Measurements from ENCODE around the gene RAB3A.

The RAB3A gene

DNA sequence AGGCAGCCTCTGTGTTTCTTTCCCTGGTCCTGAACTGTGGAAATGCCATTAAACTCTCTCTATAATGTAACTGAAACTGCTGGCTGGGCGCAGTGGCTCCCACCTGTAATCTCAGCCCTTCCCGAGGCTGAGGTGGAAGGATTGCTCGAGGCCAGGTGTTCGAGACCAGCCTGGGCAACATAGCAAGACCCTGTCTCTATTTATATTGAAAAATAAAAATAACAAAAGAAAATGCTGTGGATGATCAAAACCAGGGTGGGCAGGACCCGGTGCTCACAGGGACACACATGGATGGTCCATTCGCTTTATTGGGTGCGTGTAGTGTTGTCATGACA, 7.4 kb downstream of the RAB3A start:
- FAIRE-seq = no peak

DNA sequence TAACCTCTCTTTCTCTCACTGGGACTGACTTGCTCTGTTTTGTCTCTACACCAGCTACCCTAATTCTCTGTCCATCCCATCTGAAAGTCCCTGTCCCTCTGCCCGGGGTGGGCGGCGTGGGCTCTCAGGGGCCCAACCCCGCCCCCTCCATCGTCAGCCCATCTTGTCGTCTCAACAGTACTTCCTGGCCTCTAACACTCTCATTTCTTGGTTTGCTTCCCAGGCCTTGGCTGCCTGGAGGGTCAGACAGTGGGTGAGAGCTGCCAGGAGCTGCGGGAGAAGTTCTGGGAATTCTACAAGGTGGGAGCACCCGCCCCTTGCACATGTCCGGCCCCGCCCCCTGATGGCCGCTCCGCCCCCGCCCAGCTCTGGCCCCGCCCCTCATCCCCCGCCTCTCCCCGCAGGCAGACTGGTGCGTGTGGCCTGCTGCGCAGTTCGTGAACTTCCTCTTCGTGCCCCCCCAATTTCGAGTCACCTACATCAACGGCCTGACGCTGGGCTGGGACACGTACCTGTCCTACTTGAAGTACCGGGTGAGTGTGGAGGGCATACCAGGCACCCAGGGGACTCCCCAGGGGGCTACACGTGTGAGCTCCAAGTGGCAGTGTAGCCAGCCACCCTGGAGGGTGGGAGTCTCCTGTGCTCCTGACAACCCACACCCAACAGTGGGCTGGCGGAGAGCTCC, 9.1 kb downstream of the RAB3A start:
- no peak for FAIRE-seq

GRCh38 chr19:18194181-18194530, 9.7 kb downstream of the RAB3A start:
- FAIRE-seq = no peak

GRCh38 chr19:18193388-18194180, 10.3 kb downstream of the RAB3A start:
- FAIRE-seq = no peak

GRCh38 chr19:18192673-18193387, 11.0 kb downstream of the RAB3A start, which contains the start of gene MPV17L2:
Gene MPV17L2 (plus strand): TSS chr19:18193218. CDS start chr19:18193282, 64 bp downstream.
- peak; percentile 100 for FAIRE-seq

- no peak for FAIRE-seq
These were observed 12.2 kb downstream of the RAB3A start for GRCh38 chr19:18191640-18192062.

DNA sequence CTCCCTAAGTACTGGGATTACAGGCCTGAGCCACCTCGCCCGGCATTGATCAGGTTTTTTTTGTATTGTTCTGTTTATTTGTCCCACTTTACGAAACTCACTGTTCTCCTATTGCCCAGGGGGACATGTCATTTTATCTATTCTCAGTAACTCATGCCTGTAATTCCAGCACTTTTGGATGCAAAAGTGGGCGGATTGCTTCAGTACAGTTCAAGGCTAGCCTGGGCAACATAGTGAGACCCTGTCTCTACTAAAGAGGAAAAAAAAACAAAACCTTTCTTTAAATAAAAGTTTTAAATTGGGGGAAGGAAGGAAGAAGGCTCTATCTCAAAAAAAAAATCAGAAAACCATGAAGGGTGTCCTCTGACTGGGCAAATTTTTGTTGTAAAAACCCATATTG, 13.6 kb downstream of the RAB3A start:
- no peak for FAIRE-seq

GRCh38 chr19:18185538-18185937, 18.3 kb downstream of the RAB3A start:
- FAIRE-seq = no peak

- no peak for FAIRE-seq
These were observed 20.3 kb downstream of the RAB3A start for GRCh38 chr19:18183529-18183928.

- FAIRE-seq = no peak
These were observed 23.9 kb downstream of the RAB3A start for GRCh38 chr19:18179957-18180356.

GRCh38 chr19:18176367-18177310, 27.2 kb downstream of the RAB3A start:
- no peak for FAIRE-seq

GRCh38 chr19:18174983-18175382, 28.9 kb downstream of the RAB3A start:
- FAIRE-seq = no peak

- FAIRE-seq = no peak
These were observed 30.1 kb downstream of the RAB3A start, which contains the start of gene IFI30 for GRCh38 chr19:18173572-18174288. Gene IFI30 (plus strand): TSS chr19:18173813. CDS start chr19:18173842, 29 bp downstream.

DNA sequence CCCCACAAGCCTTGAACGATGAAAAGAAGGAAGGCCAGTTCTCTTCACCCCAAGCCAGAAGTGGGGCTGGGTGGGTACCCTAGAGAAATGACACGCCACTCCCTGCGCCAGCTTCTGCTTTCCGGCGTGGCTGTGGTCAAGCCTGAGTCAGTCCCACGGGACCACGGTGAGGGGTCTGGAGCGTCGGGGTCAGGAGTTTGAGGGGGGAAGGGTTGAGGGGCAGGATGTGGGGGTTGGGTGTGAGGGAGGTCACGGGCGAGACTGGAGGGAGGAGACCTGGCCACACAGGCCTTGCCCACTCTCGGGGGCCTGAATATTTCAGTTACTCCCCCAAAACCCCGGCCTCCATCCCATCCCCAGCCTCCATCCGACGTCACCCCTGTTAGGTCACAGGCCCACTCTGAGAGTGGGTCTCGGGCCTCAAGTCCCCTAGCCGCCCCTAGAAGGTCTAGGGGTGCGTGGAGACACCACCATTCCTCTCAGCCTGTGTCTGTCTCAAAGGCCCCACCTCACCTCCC, 30.7 kb downstream of the RAB3A start:
- no peak for FAIRE-seq

- no peak for FAIRE-seq
These were observed 31.4 kb downstream of the RAB3A start for GRCh38 chr19:18172331-18173053.

DNA sequence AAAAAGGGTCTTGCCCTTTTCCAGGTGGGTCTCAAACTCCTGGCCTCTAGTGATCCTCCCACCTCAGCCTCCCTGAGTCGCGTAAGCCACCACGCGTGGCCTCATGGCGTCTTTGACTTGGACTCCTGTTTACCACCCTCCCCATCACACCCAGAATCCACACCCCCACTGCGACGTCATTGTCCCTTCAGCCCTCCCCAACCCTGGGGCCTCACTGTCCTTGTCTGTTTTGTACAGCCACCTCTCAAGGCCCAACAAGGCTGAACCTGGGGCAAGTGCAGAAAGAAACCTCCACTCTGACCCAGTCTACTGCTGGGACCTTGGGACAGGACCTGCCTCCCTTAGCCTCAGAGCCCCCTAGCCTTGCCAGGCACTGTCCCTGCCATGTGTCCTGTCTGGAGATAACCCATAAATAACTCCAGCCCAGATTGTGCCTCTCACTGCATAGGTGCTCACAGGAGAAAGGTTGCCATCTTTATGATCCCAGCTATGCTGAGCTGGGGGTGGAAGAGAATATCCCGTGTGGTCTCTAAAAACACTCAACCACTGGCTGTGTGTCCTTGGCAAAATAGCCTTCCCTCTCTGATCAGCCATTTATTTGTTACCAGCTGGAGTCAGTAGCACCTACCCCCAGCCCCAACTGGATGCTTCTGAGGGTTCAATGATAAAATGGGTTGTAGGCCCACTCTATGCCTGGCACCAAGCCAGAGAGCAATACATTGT, 32.1 kb downstream of the RAB3A start:
- no peak for FAIRE-seq

- no peak for FAIRE-seq
These were observed 33.1 kb downstream of the RAB3A start for GRCh38 chr19:18170714-18171255.

- FAIRE-seq = no peak
These were observed 35.0 kb downstream of the RAB3A start for GRCh38 chr19:18168673-18169381.

GRCh38 chr19:18167975-18168645, 35.7 kb downstream of the RAB3A start:
- no peak for FAIRE-seq

Data from A204.1 (cell line).